GM19328 (cell line): ENCODE results near the gene MPRIP.

Source experiments
- ATAC-seq: cut with Tn5 transposase; IDR thresholded peaks from one replicate; pipeline ENCODE4 v1.9.1; 2021; ENCODE audit warnings: mild to moderate bottlenecking, moderate library complexity; ENCODE audit not compliant: unreplicated experiment

The MPRIP gene

DNA sequence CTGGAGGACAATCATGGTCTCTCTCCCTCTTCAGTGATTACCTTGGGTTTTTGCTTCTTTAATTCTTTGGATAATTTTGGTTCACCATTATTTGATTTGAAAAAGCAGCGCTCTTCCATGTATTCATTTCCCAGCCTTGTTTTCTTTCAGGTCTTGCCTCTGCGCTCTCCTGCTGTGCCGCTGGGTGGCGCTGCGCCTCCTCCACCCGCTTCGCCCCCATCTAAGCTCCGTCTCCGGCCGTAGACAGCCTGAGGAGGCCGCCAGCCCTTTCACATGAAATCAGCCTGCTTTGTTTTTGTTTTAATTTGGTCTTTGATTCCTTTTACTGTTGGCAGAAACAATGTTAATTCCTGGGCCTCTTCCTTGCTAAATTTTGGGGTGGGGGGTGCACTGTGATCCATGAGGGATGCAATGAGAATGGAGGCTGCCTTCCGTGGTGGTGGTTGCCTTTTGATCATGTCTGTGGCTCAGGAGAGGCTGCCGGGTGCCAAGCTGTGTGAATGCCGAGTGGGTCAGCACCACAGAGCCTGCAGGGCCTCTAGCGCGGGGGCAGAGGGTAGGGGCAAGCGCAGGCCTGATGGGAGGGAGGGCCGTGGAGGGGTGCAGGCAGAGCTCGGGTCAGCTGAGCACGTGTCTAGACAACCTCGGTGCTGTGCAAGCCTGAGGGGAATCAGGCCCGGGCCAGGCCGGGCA, 99.7 kb downstream of the MPRIP start:
- no peak for ATAC-seq

DNA sequence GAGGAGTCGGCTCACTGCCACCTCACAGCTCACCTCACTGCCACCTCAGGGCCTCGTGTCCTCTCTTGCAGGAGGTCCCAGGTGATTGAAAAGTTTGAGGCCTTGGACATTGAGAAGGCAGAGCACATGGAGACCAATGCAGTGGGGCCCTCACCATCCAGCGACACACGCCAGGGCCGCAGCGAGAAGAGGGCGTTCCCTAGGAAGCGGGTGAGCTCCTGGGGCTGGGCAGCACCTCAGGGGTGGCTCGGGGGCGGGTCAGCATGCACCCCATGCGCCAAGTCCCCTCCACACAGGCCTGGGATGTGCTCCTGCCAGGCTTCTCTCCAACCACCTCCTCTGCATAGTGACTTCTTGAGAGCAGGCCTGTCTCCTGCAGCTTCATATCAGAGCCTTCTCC, 100.3 kb downstream of the MPRIP start:
- no peak for ATAC-seq

DNA sequence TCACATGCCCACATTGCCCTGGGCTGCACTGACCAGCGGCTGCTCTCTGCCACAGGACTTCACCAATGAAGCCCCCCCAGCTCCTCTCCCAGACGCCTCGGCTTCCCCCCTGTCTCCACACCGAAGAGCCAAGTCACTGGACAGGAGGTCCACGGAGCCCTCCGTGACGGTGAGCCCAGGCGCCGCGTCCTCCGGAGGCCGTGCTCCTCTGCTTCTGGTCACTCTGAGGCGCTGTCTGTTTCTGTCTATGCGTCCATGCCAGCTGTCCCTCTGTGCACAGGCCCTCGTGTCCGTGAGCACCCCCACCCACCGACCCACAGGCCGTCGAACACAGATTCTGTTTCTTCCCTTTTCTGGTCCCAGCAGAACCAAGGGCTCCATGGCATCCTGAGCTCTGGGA, 101.2 kb downstream of the MPRIP start:
- no peak for ATAC-seq

DNA sequence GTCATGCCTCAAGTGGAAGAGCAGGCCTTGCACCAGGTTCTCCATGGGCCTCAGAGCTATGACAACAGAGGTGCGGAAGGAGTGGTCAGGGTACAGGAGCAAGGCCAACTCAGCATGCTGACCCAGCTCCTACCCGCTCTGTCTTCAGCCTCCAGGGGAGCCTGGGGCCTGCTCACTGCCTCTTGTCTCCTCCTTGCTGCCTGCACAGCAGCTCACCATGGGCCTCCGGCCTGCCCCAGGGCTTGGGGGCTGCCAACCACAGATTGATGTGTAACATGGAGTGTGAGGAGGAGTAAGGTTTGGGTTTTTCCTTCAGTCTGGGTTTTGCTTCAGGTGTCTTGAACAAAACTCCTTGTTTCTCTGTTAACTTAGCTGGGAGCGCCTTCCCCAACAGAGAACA, 101.8 kb downstream of the MPRIP start:
- ATAC-seq, result no peak

DNA sequence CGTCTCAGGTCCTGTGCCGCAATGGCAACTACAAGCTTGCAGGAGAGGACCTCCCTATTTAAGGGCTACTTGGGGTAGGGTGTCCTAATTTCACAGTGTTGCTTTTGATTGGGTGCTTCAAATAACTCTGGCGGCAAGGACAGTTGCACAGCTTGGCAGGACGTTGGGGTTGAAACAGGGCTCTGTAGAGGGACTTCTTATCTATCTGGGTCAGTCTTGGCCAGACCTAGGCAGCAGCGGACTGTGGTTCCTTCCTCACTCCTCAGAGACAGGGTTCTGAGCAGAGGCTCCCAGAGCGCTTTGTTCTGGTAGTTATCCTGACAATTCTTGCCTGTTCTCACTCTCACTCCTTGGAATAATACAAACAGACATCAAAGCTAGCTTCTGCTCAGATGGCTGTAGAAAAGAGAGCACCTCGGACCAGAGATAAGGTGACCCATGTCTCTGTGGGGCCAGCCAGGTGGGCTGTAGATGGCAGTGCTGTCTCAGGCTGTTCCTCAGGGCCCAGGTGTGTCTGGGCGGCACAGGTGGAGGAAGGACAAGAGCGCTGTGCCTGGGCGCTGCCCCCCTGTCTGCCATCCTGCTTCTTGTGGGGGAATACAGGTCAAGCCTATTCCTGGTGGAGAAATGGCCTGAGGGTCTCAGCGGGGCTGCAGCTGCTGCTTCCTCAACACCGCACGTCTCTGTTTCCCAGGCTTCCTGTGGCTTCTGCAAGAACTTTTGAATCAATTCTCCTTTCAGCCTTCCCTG, 102.8 kb downstream of the MPRIP start:
- no peak for ATAC-seq

DNA sequence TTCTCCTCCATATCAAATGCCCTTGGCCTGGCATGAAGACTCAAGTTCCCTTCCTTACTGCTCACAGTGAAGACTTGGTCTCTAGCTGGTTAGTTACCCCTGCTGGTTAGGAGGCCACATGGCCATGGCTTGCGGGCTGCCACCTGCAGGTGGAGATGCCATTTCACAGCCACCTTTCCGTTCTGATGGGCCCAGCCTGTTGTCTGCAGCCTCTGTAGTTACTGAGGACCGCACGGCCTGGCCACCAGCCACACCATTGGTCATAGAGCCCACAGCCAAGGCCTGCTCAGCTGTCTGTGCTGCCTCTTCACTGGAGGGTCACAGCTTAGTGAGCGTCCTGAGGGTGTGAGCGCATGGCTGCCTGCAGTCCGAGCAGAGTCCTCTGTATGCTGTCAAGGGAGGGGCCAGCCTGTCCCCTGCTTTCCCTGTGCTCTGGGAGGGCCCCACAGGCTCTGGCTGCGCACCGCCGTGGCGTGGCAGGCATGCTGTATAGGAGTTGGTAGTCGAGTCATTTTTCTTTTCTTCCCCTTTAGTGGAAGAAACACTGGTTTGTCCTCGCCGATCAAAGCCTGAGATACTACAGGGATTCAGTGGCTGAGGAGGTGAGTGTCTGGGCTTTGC, 104.6 kb downstream of the MPRIP start:
- ATAC-seq, result no peak

DNA sequence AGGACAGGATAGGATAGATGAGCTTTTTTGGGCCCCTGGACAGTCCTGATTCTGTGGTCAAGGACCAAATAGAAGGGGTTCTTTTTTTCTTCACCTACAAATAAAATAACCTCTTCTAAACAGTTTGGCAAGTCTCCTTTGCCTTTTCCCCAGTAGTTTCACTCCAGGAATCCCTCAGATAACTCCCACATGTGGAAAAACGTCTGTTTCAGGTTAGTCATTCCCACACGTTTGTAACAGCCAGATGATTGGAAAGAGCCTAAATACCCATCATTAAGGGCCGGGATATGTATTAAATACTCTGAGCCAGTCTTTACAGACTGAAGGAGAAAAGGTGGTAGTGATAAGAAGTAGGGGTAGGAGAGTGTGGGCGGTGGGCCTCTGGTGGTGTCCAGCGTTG, 105.6 kb downstream of the MPRIP start:
- no peak for ATAC-seq

DNA sequence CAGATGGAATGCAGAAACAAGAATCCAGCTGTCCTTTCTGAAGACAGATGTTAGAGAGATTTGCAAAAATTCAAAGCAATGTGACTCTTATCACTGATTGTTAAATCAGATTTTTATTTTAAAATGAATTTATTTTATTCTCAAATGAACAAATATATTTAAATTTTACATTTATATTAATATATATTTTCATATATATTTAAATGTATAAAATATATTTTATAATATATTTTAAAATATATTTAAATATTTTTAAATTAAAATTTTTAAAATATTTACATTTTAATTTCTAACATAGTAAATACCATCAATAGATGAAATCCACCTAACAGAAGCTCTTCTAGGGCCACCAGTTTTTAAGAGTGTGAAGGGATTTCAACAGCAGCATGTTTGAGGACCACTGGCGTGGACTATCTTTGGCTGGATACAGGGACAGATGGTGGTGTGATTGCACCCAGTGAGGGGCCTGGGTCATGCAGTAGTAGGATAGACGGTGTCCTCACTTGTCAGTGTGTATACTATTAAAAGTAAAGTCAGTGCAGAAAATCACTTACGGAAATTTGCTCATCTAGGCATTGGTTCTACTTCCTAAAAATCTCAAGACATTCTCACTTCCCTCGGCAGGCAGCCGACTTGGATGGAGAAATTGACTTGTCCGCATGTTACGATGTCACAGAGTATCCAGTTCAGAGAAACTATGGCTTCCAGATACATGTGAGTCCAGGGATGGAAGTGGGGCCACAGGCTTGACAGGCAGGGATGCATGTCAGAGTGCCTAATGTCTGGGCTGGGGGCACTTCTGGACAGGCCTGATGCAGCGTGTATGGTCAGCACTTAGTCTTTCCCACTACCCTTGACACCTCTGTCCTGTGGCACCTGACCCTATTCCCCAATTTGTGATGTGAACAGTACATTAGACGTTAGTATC, 107.5 kb downstream of the MPRIP start:
- no peak for ATAC-seq

DNA sequence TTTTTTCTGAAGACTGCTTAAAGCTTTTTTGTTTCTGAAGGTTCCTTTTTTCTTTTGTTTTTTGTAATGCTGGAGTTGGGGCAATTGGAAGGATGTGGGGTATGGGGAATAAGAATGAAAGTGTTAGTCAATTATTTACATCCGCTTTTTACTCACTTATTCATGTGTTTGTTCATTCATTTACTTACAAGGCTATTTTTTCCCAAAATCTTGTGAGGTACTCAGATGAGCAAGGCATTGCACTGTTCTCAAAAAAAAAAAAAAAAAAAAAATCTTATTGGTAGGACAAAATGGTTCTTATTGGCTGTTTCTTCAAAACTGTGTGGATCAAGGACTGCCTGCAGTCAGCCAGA, 108.2 kb downstream of the MPRIP start:
- ATAC-seq, result no peak

DNA sequence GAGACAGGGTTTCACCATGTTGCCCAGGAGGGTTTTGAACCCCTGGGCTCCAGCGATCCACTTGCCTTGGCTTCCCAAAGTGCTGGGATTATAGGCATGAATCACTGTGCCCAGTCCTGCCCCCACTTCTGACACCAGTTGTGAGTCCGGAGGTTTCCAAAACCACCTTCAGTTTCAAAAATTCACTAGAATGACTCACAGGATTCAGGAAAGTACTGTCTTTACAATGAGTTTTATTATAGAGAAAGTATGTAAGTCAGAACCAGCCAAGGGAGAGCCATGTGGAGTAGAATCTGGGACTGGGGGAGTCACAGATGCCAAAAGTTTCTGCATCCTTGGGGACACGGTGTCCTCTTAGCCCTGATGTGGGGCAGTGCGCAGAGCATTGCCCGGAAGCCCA, 108.8 kb downstream of the MPRIP start:
- ATAC-seq, result no peak

DNA sequence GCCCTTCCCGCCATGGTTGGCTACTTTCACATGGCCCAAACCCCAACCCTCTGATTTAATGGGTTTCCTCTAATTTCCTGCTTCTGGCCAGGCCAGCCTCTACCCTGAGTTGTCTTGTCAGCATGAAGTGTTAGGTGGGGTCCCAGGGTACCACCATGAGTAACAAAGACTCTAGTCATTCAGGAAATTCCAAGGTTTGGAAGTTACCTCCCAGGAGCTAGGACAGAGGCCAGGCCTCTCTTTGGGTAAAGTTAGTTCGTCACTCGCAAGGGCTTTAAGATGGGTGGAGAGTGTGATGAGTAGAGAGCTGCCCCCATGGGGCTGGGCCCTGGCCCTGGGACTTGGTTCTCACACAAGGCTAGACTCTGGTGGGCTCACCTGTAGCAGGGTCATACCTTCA, 109.3 kb downstream of the MPRIP start:
- no peak for ATAC-seq

DNA sequence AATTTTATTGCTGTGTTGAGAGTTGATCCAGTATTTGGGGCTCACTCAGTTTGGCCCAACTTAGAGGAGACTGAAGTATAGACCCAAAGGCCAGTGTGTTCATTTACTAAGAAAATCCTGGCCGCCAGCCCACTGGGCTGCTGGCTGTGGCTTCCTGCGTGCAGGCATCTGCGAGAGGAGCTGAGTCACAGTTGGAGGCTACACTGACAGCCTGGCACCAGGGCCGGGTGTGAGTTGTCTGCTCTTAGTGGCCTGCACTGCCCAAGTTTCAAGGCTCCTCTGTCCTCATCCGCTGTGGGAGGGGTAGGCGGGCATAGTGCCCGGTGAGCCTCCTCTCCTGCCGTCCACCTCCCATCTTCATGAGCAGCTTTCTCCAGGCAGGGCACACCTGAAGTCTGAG, 109.7 kb downstream of the MPRIP start:
- no peak for ATAC-seq

DNA sequence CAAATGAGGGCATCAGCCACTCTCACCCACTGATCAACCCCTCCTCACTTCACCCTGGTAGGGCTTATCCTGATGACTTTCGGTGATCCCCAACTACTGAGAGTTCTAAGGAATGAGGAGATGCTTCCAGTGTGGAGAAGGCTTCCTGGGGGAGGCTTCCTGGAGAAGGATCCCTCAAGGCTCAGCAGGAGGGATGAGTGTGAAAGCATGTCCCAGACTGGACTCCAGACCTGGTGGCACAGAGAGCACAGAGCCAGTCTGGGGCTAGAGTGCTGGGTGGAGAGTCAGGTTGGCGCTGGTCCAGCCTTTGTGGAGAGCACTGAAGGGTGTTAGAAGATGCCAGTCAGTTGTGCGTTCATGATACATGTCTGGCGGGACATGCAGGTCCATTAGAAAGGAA, 110.1 kb downstream of the MPRIP start:
- ATAC-seq, result no peak

DNA sequence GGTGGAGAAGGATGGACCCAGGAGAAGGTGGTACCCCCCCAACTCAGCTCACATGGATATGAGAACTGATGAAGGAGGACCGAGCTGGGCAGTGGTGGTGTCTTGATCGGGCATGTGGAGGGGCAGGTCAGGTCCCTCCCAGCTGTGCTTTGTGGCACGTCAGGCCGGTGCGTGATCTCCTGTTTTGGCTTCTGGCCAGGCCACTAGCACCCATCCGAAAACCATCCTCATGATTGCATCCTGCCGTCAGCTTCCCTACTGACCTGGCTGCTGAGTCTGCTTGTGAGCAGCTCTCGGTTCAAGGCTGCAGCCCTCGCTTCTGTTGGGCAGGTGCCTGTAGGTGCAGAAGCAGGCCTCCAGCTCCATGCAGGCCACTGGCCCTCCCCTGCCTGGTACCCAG, 110.8 kb downstream of the MPRIP start:
- ATAC-seq, result no peak

DNA sequence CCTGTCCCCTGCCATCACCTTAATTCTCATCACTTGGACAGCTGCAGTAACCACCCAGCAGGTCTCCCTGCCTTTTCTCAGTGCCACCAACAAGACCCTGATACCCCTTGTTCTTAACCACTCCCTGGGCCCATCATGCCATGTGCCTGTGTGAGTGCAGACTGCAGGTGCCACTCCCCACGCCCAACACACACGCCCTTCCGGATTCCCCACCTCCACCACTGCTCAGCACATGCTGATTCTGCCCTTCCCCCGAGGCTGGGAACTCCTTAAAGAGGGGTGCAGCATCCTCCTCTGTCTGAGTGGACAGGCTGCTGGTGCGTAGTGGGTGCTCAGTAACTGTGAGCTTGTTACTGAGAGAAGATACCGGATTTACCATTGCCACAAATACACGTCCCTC, 111.5 kb downstream of the MPRIP start:
- no peak for ATAC-seq

DNA sequence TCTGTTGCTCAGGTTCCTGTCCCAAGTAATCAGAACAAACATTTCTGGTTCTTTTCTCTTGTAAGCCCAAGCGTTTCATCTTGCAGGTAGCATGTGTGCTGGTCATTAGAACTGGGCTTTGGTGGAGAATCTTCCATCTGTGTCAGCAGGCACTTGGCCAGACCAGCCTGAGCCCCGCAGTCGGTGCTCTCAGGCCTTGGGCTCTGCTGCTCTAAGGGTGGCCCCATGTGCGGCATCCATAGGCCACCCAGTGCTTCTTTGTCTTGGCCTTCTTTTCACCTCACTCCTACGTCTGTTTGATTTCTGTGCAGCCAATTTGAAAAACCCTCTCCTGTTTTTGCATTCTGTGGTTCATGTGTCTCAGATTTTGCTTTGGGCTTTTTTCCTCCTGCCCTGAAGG, 112.3 kb downstream of the MPRIP start:
- no peak for ATAC-seq

DNA sequence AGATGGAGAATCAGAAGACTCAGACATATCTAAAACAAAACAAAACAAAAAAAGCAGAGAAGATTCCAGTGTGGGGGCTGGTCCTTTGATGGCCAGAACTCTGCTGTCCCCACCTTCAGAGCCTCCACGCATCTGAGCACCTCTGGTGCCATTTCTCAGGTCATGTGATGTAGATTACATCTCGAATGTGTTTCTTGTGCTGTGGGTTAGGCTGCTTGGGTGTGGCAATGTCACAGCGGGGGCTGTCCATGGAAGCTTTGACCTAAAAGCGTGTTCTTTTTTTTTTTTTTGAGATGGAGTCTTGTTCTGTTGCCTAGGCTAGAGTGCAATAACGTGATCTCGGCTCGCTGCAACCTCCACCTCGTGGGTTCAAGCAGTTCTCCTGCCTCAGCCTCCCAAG, 112.7 kb downstream of the MPRIP start:
- ATAC-seq, result no peak

DNA sequence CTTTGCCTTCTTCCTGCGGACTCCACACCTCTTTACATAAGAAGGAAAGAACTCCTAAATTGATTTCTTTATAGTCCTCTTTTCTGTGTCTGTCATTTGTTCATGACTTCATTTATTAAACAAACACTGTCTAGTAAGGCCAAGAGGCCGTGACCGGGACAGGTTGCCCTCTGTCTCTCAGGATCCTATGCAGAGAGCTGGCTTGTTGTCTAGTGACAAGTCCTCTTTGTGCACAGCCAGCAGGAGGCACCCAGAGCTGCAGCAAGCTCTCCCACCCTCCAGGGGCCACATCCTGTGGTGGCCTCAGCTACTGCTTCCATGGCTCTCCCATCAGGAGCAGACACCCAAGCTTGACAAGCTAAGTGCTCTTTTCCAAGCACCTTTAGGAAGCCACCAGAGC, 113.3 kb downstream of the MPRIP start:
- no peak for ATAC-seq

DNA sequence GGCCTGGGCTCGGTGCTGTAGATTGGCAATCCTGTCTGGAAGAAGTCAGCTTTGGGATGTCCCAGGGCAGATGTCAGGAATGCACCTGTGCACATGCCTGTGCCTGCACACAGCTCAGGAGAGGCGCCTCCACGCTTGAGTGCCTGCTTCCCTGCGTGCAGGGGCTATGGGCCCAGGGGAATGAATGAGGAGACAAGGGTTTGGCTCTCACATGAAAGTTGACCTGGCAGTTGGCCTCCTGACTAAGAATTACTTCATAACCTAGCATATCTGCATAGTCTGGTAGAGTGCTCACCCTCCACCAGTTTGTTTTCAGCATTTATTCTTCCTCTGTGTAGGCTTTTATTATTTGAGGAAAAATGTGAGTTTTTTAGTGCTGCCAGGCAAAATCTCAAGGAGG, 113.8 kb downstream of the MPRIP start:
- no peak for ATAC-seq

DNA sequence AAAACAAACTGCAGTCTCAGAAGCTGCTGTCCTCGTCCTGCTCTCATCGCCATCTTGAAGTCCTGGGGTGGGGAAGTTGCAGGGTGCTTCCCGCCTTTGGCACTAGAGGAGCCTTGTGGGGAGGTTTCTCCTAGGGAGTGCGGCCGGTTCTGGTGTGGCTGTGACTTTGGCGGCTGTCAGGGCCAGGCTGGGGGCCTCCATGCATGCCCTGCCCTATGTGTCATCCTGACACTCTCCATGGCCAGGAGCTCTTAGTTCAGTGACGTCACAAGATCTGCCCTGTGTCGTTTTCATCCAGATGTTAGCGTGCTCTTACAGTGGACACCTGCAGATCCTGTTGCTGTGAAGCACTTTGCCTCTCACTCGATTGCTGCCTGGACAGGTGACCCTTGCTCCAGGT, 114.3 kb downstream of the MPRIP start:
- ATAC-seq, result no peak

DNA sequence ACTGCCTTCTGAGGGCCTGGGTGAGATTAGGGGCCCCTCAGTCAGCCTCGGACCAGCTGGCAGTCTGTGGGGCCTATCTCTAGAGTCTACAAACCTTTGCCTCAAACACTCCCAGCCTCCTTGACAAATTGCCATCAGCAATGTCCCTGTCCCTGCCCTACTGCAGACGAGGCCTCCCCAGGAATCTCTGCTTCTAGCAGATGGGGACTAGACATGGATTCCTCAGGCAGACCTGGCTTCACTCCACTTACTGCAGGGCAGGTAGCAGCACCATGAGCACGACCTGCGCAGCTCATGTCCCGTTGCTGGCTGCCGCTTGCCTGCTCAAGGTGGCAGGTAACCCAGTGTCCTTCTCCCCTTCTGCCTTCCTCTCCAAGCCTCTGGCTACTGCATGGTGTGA, 114.8 kb downstream of the MPRIP start:
- ATAC-seq, result no peak
